GM19324 (cell line): ENCODE data around the gene PGRMC2.
"Not testable (repeated sequence)": the region's sequence is repeated elsewhere in the genome, so short reads cannot be mapped to it uniquely, and the experiment has no call there.

Source experiments
- ATAC-seq: cut with Tn5 transposase; IDR thresholded peaks from one replicate; pipeline ENCODE4 v1.9.1; 2021; ENCODE audit warnings: mild to moderate bottlenecking, moderate library complexity; ENCODE audit not compliant: unreplicated experiment, low FRiP score

Gene PGRMC2

DNA sequence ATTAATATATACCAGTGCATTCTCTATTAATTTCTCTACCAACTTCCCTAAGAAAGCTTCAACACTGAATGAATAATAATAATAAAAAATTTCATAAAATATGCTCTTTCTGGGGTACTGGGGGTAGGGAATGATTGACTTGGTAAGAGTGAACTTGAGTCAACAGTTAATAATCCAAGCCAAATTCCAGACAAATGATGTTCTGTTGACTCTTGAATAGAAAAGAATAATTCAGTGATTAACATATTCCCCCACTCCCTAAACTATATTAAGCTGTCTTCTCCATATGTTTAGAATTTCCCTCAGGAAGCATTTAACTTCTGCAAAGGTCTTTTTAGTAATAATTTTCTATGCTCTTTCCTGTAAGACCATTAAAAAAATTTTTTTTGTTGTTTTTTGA lies 12.3 kb downstream of the PGRMC2 start:
- no peak for ATAC-seq

DNA sequence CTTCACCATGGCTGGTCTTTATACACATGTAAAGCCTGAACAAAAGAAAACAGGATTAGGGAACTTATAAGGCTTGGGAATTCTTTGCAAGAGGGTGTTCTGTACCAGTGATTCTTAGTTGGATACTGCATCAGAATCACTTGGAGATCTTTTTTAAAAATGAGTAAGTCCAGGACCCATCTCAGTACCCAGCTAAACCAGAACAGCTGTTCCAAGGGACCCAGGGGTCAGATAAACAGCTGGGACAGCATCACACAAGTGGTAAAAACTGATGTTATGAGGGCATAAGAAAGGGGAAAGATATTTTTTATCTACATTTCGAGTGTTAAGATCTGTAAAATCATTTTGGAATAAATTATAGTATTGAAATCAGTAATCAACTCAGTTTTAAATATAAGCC lies 16.1 kb downstream of the PGRMC2 start:
- ATAC-seq, result no peak

DNA sequence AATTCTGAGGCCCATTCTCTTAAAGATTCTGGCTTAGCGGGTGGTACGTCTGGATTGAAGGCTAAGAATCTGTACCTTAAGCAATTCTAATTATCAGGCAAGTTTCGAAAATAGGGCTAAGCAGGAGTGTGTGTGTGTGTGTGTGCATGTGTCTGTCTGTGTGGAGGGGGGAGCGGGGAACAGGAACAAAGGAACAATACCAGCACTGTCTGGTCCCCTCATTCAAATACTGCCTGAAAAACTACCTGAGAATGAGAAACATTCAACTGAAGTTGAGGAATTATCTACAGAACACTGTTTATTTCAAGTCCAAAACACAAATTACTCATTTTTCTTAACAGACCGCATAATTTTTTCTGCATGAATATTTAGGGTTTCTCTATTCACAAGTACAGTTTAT lies 18.6 kb downstream of the PGRMC2 start:
- ATAC-seq, result no peak

DNA sequence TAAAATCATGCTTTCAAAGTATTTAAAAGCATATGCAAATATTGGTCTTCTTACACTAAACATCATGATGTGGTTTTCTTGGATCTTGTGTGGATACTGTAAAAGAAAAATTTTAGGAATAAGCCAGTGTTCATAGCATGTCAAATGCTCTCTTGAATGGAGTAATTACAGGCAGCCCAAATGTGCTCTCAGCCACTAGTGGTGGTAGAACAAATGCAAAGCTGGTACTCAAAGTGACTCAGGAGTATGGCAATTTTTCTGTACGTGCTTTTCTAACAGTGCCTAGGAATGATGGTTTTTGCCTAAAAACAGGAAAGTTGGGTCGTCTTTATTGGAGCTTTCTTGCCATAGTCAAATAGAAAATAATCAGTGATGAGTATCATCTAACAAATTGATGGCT lies 19.9 kb downstream of the PGRMC2 start:
- no peak for ATAC-seq

DNA sequence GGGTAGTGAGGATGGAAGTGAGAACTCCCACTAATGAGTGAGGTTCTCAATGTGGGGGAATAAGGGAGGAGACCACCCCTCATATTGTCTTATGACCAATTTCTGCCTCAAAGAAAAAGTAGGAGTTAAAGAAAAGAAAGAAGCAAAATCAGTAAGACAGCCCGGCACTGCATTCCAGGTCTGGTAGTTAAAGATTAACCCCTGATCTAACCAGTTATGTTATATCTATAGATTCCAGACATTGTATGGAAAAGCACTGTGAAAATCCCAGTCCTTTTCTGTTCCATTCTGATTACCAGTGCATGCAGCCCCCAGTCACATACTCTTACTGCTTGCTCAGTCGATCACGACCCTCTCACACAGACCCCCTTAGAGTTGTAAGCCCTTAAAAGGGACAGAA lies 20.4 kb downstream of the PGRMC2 start:
- not testable (repeated sequence) for ATAC-seq

DNA sequence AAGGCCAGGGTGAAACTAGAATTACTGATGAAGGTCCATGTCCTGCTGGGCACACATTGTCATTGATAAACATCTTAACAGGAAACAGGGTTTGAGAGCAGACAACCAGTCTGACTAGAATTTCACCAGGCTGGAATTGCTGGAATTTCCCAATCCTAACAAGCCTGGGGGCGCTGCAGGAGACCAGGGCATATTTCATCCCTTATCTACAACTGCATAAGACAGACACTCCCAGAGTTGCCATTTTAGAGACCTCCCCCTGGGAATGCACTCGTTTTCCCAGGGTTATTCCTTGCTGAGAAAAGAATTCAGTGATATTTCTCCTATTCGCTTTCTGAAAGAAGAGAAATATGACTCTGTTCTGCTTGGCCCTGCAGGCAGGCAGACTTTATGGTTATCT lies 22.1 kb downstream of the PGRMC2 start:
- not testable (repeated sequence) for ATAC-seq

DNA sequence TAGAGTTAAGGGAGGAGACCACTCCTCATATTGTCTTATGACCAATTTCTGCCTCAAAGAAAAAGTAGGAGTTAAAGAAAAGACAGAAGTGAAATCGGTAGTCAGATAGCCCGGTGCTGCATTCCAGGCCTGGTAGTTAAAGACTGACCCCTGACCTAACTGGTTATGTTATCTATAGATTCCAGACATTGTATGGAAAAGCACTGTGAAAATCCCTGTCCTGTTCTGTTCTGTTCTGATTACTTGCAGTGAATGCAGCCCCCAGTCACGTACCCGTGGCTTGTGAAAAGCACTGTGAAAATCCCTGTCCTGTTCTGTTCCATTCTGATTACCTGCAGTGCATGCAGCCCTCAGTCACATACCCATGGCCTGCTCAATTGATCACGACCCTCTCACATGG lies 27.7 kb downstream of the PGRMC2 start:
- ATAC-seq, result not testable (repeated sequence)

DNA sequence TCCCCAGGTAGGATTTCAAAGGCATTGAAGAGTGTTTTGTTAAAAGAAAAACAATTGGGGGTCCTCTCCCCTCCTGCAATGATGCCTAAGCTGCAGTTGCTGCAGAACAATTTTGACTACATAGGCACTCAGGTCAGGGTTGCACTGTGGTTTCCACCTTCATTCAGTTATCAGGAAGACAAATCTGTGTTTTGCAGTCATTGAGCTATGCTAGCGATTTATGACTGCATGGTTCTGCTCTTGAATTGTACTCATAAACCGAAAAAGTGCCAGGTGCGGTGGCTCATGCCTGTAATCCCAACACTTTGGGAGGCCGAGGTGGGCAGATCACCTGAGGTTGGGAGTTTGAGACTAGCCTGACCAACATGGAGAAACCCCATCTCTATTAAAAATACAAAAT lies 29.4 kb downstream of the PGRMC2 start:
- ATAC-seq, result not testable (repeated sequence)

DNA sequence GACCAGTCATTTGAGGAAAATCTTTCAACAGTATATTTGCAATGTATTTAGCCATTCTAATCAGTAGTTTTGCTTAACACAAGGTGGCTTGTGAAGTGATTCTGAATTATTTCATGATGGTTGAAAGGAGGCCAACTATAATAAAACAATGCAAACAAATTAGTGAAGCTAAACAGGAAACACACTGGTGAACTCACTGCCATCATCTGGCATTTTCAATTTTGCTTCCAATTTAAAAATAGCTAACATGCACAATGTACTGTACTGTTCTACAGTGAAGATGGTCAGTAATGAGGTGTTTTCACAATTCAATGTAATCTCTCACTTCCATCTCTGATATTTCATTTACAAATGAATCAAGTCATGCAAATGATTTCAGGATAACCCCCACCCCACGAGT lies 31.1 kb downstream of the PGRMC2 start:
- no peak for ATAC-seq

DNA sequence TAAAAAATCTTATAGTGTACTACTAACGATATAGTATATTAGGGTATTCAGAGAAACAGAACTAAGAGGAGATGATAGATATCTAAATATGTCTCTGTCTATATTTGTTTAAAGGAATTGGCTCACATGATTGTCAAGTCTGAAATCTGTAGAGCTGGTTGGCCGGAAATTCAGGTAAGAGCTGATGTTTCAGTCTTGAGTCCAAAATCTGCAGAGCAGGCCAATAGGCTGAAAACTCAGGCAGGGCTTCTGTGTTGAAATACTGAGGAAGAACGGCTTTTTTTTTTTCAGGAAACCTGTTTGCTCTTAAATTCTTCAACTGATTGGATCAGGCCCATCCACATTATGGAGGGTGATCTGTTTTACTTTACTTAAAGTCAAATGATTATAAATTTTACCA lies 31.7 kb downstream of the PGRMC2 start:
- no peak for ATAC-seq

DNA sequence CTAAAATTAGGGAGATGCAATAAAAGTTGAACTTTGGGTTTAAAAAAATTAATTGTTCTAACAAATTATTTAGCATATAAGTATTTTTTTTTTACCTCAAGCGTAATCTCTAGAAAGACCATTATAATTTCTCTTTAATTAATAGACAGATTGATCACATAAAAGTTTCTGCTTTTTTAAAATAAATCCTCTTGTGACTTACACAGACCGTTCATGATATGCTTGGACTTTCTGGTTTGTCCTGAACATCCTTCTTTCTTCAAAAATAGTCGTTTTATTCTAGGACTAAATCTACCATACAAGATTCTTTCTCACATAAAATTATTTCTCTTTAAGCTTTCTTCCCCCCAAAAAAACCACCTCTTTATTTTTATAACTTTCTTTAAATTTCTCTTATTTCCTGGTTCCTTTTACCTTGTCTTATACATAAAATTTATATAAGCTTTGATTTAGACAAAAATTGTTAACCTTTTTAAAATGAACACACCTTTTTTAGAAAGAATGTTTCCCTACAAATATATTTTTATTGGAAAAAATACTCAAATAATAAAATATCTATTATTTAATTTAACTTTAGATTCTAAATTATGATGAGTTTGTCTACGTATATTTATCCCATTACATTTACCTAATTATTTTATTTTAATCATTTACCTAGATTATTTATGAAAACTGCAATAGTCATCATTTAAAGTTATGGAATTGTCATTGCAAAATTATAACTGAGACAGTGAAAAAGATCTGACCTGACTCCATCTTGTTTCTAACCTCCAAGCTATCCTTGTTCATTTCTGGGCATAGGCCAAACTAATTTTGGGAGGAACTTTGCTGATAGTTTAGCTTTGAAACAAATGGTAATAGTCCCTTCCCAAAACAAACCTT lies 37.6 kb downstream of the PGRMC2 start:
- no peak for ATAC-seq

DNA sequence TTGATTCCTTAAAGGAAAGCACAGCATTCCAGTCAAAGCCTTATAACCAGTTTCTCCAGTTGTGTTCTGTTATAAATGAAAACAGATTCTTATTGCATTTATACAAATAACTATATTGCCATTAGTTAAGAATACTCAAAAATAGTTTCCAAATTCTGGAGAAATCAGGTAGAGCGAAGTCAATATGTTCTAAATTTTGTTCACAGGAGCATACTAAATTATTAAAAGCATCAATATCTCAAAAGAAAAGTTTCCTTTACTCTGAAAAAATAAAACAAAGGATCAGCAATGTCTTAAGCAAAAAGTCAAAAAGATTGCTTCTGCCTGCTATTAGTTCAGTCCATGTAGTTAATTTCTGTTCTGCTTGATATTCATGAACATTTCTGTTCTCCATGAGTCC lies 39.7 kb downstream of the PGRMC2 start:
- ATAC-seq, result no peak

DNA sequence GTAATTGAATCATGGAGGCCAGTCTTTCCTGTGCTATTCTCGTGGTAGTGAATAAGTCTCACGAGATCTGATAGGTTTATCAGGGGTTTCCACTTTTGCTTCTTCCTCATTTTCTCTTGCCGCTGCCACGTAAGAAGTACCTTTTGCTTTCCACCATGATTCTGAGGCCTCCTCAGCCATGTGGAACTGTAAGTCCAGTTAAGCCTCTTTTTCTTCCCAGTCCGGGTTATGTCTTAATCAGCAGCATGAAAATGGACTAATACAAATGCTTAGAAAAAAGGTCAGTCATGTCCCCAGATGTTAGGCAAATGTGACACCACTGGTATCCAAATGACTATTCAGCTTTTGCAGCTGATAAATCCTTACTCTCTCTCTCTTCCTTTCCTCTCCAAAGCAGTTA lies 42.2 kb downstream of the PGRMC2 start:
- not testable (repeated sequence) for ATAC-seq

DNA sequence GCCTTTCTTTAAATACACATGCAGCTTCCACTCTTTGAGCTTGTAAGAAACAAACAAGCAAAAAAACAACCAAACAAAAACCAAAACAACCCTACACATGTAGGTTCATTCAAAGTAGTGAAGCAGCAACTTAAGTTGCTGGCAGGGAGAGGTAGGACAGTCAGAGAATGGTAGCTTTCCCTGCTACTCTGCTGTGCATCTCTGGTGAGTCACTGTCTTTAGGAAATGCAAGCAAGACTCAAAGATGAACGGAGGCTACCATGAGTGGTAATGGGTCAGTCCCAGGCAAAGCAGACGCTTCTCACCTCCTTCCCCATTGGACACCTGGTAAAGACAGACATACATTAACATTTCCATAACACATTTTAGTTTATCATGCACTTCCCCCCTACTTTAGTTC lies 43.2 kb downstream of the PGRMC2 start:
- no peak for ATAC-seq

DNA sequence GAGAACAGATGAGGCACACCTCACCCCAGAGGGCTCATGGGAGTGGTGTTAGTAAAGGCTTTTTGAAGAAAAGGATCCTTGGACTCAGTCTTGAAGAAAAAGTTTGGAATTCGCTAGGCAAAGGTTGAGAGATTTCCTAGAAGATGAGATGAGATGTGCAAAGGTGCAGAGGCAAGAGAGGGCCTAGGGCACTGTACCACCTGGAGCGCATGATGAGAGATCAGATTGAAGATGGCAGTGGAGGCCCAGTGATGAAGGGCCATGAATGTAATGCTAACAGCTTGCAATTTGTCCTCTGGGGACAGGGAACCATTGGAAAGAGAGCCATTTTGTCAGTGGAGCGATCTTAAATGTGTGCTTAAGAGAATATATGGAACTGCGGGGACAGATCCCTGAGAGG lies 45.0 kb downstream of the PGRMC2 start:
- ATAC-seq, result no peak

DNA sequence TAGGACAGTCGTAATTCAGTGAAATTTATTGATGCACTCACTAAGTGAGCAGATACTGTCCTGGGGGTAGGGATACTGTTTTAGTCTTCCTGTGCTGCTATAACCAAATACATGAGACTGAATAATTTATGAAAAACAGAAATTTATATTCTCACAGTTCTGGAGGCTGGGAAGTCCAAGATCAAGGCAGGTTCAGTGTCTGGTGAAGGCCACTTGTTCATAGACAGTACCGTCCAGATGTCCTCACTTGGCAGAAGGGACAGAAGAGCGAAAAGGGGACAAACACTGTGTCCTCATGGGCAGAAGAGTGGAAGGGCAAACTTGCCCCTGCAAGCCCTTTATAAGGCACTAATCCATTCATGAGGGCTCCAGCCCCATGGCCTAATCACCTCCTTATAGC lies 45.6 kb downstream of the PGRMC2 start:
- no peak for ATAC-seq

DNA sequence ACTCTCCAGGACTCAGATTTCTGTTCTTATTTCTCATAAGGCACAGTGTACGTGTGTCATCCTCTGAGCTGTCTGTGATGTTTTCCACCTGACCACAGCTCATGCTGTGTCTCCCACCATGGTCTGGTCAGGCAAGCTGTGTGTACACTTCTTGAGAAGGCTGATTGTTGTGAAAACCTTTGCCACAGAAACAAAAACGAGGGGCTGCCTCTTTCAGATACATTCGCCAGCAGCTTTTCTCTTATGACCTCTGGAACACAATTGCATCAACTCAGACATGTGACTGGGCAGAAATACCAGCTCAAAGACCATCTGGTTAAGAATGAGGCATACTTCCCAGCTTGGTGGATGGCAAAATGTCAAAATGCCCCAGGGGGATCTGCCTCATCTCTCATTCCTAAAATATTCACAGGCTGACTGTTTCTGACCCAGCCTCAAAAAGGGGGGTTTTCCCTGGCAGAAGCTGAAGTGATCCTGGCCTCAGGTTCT lies 46.1 kb downstream of the PGRMC2 start:
- ATAC-seq, result peak; percentile 48

DNA sequence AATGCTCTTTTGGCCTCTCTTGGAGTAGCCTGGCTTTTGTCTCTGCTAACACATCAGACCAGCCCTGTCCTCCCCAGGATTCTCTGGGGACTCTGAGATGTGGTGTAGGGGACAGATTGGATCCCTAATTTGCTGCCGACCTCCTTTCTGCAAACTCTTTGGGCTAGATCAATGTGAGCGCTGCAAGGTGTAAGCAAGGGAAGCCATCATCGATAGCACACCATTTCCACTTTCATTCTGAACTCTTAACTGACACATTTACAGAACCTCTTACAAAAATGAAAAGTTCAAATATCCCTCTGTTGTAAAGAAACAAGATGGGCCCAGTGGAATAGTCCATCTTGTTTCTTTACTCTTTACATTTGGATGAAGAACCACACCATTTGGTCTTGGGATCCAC lies 46.6 kb downstream of the PGRMC2 start:
- peak; percentile 54 for ATAC-seq

DNA sequence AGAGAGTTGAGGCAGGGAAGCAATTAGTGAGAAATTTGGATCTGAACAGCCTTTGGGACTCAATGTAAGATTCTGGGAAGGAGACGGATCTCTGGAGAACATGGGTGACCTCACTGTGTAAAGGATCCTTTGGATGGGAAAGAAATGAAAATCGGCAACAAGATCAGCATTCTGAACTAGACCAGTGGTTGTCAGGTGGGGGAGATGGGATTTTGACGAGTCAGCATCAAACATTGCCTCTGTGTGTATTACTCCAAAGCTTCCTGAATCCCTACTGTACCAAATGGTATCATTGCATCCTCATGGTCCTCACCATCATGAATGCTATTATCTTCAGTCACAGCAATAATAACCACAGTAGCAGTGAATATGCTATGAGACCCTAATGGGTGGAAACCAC lies 52.8 kb downstream of the PGRMC2 start:
- no peak for ATAC-seq

DNA sequence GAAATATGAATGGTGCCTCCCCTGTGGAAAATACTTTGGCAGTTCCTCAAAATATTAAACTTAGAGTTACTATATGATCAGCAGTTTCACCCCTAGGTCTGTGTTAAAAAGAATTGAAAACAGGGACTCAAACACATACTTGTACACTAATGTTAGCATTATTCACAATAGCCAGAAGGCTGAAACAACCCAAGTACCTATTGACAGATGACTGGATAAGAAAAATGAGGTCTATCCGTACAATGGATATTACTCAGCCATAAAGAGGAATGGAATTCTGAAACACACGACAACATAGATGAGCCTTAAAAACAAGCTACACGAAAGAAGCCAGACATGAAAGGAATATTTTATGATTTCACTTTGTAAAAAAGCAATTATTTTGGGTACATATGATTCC lies 54.9 kb downstream of the PGRMC2 start:
- no peak for ATAC-seq

DNA sequence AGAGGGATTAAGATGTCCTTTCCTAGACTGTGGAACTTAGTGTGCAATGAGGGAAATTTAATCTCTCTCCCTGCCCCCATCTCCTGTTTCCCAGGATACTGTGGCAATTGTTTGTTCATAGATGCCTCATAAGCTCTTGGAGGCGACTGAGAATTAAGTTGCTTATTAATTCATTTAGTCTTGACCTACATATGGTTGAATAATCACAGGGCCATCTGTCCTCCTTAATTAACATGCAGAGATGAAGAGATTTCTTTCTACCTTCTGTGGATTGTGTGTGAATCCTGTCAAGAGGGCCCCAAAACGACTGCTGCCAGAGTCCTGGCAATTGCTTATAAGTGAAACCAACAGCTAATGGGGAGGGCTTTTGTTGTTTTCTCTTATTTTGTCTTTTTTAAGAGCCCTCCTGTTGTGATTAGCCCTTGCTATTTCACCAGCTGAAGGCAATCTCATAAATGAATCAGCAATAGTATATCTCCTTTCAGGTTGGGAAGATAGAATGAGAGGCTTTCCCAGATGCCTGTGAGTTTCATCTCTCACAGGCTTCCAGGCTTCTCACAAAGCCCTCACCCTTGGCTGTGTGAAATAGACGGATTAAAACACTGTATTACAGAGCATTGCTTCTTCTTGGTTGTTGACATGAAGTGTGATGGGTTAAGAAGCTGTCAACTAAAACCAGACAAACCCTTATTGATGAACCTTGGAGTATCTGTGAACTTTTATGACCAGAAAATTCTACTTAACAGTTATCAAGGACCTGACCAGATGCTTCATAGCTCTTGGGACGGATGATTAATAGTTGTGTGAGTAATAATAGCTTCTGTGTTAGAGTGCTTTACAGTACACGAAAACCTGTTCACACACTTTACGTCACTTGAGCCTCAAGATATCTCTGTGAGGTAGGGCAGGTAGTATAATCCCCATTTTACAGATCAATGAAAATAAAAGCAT lies 58.5 kb downstream of the PGRMC2 start:
- no peak for ATAC-seq
